ENCODE results near the gene RAB33B.
"Not testable (repeated sequence)": the region's sequence is repeated elsewhere in the genome, so short reads cannot be mapped to it uniquely, and the experiment has no call there.

Gene RAB33B

DNA sequence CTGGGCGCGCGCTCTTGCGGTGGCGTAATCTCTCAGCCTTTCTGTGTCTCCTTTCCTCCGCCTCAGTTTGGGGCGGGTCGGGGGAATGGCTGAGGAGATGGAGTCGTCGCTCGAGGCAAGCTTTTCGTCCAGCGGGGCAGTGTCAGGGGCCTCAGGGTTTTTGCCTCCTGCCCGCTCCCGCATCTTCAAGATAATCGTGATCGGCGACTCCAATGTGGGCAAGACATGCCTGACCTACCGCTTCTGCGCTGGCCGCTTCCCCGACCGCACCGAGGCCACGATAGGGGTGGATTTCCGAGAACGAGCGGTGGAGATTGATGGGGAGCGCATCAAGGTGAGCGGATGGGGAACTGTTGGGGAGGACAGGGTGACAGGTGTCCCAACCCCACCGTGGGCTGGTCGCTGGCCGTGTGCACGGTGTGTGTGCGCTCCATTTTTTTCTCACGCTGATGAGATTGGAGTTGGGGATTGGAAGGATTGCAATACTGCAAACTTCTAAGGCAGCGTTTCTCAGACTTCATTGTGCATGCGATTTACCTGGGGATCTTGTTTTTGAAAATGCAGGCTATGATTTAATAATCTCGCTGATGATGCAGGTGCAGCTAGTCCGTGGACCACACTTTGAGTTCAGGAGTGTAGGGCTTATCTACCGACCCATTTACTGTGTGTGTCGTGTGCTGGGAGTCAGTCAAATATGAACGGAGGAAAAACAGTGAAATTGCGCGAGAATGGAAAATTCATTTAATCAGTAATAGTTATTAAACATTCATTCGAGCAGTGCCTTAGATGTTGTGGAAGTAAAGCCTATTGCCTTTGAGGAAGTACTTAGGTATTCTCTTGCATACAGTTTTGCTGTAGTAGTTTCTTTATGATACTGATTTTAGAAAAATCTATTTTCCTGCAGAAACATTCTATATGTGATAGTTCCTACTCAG lies at the start of gene RAB33B:
TSS of gene RAB33B (plus strand) at position 11 of the 935 bp plus-strand sequence. CDS start at position 86, 75 bp downstream.
- DNase-seq: no peak

DNA sequence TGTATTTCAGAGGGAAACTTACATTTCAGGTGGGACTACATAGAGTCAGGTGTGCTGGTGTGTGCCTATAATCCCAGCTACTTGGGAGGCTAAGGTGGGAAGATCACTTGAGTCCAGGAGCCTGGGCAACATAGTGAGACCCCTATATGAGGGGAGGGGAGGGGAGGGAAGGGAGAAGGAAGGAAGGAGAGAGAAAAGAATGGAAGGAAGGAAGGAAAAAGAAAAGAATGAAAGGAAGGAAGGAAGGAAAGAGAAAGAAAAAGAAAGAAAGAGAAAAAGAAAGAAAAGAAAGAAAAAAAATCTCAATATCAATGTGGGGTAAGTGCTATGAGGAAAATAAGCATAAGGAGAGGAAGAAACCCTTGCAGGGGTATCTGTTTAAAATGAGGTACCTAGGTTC lies 43.6 kb upstream of the RAB33B start:
- DNase-seq: no peak

DNA sequence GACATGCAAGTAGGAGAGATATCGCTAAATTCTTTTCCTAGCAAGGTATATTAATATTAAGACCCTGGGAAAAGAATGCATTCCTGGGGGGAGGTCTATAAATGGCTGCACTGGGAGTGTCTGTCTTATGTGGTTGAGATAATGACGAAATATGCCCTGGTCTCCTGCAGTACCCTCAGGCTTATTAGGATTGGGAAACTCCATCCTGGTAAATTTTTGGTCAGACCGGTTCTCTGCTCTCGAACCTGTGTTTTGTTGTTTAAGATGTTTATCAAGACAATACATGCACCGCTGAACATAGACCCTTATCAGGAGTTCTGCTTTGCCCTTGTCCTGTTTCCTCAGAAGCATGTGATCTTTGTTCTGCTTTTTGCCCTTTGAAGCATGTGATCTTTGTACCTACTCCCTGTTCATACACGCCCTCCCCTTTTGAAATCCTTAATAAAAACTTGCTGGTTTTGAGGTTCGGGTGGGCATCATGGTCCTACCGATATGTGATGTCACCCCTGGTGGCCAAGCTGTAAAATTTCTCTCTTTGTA lies 39.2 kb upstream of the RAB33B start:
- DNase-seq: not testable (repeated sequence)

DNA sequence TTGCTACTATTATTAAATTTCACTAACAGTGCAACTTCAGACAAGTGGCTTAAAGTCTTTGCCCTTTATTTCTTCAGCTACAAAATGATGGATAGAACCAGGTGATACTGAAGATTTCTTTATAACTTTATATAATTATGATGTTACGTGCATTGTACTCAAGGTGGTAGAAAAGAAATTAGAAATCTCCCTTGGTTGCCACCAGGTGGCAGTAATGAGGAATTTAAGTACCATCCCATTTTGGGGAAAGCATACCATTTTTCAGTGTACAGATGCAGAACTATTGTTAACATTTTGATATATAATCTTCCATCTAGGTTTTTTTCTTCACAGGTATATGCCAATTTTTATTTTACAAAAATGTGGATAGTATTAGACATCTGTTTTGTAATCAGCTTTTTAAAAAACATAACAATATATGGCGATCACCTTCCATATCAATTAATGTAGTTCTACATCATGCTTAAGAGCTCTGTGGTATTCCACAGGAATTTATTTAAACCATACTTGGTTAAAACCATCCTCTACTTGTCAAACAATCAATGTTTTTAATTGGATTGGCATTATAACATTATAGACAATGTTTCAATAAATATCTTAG lies 37.7 kb upstream of the RAB33B start:
- no peak for DNase-seq

DNA sequence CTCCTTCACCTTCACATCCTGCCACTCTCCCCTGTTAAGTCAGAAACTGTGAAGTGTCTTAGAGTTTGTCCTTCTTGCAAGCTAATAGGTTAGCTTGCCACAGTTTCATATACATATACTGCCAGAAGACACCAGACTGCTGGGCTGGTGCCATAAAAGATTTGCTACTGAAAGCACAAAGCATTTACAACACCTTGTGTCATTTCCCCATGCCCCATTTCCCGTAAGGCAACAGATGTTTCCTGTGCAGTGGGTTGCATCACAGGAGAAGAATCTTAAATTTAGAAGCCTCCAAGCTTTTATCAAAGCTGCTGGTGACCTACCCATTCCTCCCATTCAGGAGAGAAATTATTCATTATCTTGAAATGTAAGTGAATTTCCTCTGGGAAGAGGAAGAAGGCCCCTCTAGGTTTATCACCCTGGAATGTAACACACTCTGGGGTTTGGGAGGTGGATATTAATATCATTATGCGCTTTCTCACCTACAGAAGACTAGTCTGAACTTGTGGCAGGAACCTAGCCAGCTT lies 34.5 kb upstream of the RAB33B start:
- no peak for DNase-seq

DNA sequence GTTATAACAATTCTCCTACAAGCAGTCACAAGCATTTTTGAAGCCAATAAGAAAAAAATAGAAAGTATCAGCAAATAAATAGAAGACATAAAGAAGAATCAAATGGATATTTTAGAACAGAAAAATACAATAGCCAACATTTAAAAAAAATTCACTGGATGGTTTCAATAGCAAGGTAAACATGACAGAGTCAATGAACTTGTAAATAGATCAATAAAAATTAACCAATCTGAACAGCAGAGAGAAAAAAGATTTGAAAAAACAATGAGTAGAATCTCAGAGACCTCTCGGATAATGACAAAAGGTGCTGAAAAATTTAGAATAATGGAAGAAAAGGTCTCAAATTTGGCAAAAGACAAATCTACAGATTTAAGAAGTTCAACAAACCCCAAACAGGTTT lies 33.3 kb upstream of the RAB33B start:
- DNase-seq: no peak

DNA sequence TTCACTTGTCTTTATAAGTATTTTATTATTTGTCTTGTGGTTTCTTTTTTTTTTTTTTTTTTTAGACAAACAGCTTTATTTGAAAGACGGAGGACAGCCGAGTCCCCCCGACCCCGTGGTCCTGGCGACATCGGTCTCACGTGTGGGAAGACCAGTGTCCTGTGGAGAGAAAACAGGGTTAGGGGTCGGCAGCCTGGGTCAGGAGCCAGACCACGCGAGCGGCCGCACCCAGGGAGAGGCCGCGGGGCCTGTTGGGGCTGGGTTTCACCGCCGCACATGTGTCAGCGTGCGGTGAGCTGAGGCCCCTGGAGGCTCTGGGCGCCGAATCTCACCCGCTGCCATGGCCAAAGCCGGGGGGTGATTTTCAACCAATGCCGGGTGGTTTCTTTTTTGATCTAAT lies 17.8 kb upstream of the RAB33B start:
- DNase-seq: no peak

DNA sequence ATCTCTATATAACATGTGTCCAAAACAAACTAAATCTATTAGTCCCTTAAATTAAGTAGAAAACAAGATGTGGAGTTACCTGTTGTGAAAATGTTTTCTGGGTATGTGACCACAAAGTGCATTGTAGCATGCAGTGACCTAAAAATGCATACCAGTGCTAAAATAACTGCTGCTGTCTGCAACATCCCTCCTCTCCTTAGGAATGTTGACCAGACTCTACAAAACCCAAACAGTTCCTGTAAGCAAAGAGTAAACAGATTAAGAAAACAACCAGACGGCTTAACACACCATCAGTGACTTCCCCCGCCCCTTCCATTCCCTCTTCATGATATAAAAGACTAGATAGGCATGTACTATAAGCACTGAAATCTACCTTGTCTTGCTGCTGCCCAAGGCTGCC lies 15.8 kb upstream of the RAB33B start:
- DNase-seq: no peak

DNA sequence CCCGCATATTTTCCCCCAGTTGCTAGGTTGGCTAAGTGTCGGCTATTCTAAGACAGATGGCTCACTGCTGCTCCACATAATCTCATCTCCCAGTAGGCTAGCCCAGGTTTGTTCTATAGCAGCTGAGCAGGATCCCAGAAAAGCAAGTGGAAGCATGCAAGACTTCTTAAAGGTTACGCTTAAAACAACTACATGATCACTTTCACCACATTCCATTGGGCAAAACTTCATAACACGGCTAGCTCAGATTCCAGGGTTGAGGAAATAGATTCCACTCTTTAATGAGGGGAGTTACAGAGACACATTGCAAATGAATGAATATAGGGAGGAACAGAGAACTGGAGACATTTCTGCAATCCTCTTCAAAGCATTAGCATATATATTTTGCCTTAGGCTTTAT lies 12.9 kb upstream of the RAB33B start:
- DNase-seq: no peak

DNA sequence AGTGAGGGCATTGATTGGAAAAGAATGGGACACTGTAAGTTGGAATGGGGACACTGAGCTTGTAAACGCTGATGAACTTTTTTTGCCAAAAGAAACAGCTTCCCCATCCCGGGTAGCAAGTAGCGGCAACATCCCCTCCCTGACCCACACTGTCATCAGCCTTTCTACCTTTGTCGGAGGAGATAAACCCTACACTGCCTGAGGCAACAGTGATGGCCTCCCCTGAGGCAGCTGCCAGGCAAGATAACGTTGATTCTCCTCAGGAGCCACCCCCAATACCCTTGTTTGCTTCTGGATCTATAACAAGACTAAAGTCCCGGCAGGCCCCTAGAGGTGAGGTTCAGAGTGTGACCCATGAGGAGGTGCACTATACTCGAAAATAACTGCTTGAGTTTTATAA lies 10.3 kb upstream of the RAB33B start:
- no peak for DNase-seq

DNA sequence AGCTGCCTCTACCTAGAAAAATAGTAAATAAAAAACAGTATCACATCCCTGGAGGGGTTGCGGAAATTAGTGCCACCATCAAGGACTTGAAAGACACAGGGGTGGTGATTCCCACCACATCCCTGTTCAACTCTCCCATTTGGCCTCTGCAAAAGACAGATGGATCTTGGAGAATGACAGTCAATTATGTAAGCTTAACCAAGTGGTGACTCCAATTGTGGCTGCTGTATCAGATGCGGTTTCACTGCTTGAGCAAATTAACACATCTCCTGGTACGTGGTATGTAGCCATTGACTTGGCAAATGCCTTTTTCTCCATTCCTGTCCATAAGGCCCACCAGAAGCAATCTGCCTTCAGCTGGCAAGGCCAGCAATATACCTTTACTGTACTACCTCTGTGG lies 9.0 kb upstream of the RAB33B start:
- not testable (repeated sequence) for DNase-seq

DNA sequence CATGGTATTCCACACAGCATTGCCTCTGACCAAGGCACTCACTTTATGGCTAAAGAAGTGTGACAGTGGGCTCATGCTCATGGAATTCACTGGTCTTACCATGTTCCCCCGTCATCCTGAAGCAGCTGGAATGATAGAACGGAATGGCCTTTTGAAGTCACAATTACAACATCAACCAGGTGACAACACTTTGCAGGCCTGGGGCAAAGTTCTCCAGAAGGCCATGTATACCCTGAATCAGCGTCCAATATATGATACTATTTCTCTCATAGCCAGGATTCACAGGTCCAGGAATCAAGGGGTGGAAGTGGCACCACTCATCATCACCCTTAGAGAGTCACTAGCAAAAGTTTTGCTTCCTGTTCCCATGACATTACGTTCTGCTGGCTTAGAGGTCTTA lies 6.8 kb upstream of the RAB33B start:
- not testable (repeated sequence) for DNase-seq

DNA sequence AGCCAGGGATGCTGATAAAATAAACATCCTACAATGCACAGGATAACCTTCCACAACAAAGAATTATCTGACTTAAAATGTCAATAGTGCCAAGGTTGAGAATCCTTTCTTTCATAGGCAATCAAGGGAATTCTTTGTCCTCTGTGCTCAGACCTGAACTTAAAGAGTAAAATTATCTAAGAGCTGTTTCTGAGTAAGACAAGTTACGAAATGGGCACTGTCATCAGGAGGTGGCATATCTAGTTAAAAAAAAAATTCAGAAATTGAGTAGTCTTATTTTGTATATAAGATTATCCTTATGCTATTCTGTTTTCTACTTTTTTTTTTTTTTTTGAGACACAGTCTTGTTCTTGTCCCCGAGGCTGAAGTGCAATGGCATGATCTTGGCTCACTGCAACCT lies 3.3 kb upstream of the RAB33B start:
- no peak for DNase-seq

DNA sequence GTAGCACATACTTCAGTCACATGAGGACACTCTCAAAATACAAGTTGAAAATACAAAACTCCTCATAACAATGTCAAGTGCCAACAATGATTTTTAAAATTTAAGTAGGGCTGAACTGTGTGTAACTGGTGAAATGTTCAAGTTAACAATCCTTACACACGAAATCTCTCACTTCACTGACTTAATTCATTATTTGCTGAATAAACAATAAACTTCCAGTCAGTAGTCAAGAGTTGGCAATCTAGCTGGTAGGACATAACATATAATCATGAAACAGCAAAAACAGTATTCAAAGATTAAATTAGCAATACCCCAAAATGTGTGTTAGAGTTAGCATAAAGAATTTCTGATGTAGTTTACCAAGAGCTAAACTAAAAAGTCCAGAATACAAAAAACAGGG lies 1.9 kb upstream of the RAB33B start:
- DNase-seq: no peak

DNA sequence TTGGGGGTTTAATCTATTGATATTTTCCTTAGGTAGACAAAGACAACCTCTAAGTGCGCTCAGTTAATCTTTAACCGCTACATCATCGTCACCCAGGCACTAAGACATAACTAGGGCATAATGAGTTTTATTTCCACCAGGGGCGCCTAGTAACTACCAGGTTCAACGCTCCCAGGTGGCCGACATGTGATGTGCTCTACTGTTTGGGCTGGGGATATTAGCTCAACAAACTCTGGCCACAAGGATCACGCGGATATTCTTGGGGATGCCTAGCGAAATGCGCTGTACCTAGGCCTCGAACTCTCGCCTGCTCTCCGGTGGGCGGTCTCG lies 915 bp upstream of the RAB33B start:
- no peak for DNase-seq

DNA sequence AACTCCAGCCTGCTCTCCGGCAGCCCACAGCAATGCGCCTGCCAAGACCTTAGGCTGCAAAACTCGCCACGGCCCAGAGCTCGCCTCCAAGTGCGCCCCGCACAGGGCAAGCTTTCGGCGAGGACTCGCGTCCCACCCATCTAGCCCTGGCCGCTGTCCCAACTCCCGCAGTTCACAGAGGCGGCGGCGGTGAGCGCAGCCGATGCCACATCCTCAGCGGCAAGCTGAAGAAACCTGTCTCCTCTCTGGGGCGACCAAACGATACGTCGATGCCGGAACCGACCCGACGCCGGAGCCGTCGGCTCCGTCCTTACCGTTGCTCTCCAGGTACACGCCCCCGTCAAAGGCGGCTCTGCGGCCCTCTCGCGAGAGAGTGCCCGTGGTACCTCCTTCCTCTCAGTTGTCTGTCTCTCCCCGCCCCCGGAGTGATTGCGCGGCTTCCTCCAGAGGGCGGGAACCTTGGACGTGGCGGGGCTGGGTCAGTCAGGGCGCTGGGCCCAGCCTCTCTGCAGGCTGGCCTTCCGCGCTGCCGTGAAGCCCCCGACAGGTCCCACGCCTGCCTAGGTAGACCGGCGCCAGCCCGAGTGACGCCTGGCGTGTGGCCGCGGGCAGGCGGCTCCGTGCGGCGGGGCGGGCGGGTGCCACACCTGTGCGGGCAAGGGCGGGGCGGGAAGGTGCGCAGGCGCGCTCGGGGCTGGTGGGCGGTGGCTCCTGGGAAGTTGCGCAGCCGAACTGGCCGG lies 380 bp upstream of the RAB33B start:
- DNase-seq: peak; percentile 96

DNA sequence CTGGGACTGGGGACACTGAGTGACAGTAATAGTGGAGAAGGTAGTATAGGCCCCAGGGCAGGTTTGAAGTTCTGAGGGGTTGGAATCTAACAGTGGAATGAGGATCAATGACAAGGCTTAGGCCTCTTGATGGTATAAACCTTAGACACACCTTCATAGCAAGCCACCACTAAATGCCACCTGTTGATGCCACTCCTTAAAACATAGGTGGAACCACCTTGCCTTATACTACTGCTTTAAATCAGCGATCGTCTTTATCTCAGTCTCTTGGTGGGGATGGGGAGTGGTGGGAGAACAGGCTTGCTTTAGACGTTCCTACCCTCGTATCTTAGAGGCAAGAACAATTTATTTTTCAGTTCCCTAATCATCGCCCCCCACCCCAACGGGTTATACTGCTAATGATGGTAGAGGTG lies 1.2 kb downstream of the RAB33B start:
- no peak for DNase-seq

DNA sequence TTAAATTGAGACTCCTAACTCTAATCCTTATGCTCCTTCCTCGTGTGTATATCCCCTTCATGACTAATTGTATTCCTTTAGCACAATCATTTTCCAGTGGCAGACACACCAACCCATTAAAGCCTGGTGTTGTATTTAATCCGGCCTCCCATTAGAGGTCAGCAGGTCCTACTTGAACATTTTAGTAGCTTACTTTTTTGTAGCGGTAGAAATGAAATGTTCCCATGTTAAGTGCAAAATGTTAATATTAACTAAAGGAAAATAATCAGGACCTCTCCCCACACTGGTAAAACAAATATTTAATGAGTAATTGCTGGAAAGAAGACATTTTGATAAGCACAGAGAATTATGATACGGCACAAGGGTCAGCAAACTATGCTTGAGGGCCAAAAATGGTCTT lies 3.4 kb downstream of the RAB33B start:
- DNase-seq: no peak

DNA sequence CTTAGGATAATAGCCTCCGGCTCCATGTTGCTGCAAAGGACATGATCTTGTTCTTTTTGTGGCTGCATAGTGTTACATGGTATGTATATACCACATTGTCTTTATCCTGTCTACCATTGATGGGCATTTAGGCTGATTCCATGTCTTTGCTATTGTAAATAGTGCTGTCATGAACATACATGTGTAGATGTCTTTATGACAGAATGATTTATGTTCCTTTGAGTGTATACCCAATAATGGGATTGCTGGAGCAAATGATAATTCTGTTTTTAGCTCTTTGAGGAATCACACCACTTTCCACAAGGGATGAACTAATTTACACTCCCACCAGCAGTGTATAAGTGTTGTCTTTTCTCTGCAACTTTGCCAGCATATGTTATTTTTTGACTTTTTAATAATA lies 4.6 kb downstream of the RAB33B start:
- DNase-seq: no peak

DNA sequence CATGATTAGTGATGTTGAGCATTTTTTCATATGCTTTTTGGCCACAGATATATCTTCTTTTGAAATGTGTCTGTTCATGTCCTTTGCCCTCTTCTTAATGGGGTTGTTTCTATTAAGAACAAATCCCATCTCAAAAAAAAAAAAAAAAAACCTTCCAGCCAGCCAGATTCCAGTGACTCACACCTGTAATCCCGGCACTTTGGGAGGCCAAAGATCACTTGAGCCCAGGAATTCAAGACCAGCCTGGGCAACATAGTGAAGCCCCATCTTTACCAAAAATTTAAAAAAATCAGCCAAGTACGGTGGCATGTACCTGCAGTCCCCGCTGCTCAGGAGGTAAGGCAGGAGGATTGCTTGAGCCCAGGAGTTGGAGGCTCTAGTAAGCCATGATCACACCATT lies 5.1 kb downstream of the RAB33B start:
- no peak for DNase-seq

DNA sequence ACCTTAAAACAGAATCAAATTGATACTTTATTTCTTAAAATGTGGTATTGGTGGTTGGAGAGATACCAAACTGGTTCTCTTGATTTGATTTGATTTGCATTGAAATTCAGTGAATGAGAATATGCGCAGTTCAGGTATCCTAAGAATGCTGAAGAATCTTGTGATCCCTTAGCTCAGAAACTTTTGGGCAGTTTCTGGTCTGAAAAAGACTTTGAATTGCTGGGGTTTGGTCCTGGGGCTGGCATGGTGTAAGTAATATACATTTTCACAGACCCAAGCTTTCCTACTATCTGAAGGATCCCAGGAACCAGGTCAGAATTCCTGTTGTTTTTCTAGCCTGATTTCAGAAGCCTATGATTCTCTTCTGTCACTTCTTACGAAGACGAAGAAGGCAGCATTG lies 6.6 kb downstream of the RAB33B start:
- DNase-seq: no peak

DNA sequence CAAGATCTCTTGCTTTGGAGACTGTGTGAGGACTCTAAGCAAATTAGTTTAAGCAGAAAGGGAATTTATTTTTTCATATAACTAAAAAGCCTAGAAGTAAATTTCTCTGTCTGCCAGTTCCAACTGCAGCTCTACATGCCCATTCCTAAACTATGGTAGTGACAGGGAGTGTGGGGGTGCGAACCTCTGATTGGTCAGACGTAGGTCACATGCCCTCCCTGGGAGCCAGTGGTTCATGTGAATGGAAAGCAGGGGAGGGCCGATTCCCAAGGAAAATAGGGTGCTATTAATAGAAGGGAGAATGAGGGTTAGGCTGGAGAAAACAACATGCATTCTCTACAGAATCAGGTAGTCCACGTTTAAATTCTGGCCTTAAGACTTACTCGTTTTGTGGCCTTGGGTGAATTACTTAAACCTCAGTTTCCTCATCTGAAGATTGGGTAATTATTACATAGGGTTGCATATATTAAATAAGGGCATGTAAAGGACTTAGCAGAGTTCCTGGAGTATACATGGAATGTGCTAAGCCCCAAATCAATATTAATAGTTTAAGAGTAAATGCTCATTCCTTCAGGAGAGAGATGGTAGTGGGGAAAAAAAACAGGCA lies 7.2 kb downstream of the RAB33B start:
- DNase-seq: no peak

DNA sequence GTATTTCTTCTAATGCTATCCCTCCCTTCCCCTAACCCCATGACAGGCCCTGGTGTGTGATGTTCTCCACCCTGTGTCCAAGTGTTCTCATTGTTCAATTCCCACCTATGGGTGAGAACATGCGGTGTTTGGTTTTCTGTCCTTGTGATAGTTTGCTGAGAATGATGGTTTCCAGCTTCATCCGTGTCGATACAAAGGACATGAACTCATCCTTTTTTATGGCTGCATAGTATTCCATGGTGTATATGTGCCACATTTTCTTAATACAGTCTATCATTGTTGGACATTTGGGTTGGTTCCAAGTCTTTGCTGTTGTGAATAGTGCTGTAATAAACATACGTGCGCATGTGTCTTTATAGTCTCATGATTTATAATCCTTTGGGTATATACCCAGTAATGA lies 10.6 kb downstream of the RAB33B start:
- DNase-seq: not testable (repeated sequence)

Measured in stimulated activated CD4-positive, alpha-beta T cell treated with anti-CD3 and anti-CD28 coated beads, Interleukin-4, amount 100 ng/mL, for 1 hour (primary cell).